SK-N-MC (cell line): ENCODE data around the gene PRSS1.

Experiments
- EZH2 ChIP-seq: fragments of 200-600 bp; sonication (generic); IDR thresholded peaks from one replicate; pipeline ENCODE4 v1.6.1; 2017; ENCODE audit warnings: antibody characterized with exemption
- POLR2AphosphoS5 ChIP-seq: IDR thresholded peaks from 2 replicates; pipeline ENCODE4 v1.6.1; 2012; ENCODE audit warnings: mild to moderate bottlenecking, low read depth, low read length, borderline replicate concordance

- TF ChIP-seq POLR2AphosphoS5 (no peak), EZH2 (no peak)
Measured at GRCh38 chr7:142762104-142762503, 12.8 kb downstream of the PRSS1 start.
